ENCODE results near the gene EXOSC10.

DNA sequence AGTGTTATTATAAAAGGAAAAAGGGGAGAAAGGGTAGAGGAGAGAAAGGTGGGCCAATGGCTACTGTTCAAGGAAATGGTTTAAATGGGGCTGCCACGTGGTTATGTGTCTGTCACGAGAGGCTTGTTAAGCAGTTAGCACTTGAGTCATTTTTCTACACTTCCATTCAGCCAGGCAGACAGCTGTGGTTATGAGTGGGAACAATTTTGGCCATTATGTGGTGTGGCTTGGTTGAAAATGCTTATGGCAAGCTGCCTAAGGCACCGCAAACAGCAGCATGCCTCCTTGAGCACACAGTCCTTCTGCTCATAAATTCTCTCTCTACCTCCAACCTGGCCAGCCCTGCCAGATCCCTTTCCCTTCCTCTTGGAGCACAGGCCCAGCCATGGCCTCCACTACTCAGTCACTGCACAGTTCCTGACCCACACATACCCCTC, 36.7 kb downstream of the EXOSC10 start:
- TF ChIP-seq, protein P1, sequence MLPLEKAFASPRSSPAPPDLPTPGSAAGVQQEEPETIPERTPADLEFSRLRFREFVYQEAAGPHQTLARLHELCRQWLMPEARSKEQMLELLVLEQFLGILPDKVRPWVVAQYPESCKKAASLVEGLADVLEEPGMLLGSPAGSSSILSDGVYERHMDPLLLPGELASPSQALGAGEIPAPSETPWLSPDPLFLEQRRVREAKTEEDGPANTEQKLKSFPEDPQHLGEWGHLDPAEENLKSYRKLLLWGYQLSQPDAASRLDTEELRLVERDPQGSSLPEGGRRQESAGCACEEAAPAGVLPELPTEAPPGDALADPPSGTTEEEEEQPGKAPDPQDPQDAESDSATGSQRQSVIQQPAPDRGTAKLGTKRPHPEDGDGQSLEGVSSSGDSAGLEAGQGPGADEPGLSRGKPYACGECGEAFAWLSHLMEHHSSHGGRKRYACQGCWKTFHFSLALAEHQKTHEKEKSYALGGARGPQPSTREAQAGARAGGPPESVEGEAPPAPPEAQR (CRISPR knock-in tag; IDR thresholded peaks at IDR 0.05): no peak
- TF ChIP-seq, protein P2, sequence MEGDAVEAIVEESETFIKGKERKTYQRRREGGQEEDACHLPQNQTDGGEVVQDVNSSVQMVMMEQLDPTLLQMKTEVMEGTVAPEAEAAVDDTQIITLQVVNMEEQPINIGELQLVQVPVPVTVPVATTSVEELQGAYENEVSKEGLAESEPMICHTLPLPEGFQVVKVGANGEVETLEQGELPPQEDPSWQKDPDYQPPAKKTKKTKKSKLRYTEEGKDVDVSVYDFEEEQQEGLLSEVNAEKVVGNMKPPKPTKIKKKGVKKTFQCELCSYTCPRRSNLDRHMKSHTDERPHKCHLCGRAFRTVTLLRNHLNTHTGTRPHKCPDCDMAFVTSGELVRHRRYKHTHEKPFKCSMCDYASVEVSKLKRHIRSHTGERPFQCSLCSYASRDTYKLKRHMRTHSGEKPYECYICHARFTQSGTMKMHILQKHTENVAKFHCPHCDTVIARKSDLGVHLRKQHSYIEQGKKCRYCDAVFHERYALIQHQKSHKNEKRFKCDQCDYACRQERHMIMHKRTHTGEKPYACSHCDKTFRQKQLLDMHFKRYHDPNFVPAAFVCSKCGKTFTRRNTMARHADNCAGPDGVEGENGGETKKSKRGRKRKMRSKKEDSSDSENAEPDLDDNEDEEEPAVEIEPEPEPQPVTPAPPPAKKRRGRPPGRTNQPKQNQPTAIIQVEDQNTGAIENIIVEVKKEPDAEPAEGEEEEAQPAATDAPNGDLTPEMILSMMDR (IDR thresholded peaks at IDR 0.05): no peak
- TF ChIP-seq, protein P3, sequence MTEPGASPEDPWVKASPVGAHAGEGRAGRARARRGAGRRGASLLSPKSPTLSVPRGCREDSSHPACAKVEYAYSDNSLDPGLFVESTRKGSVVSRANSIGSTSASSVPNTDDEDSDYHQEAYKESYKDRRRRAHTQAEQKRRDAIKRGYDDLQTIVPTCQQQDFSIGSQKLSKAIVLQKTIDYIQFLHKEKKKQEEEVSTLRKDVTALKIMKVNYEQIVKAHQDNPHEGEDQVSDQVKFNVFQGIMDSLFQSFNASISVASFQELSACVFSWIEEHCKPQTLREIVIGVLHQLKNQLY (CRISPR knock-in tag; IDR thresholded peaks at IDR 0.05): no peak
- TF ChIP-seq, protein P4, sequence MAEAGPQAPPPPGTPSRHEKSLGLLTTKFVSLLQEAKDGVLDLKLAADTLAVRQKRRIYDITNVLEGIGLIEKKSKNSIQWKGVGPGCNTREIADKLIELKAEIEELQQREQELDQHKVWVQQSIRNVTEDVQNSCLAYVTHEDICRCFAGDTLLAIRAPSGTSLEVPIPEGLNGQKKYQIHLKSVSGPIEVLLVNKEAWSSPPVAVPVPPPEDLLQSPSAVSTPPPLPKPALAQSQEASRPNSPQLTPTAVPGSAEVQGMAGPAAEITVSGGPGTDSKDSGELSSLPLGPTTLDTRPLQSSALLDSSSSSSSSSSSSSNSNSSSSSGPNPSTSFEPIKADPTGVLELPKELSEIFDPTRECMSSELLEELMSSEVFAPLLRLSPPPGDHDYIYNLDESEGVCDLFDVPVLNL (CRISPR knock-in tag; IDR thresholded peaks at IDR 0.05; ENCODE audit: borderline replicate concordance, low read depth): no peak
- TF ChIP-seq, protein P5, sequence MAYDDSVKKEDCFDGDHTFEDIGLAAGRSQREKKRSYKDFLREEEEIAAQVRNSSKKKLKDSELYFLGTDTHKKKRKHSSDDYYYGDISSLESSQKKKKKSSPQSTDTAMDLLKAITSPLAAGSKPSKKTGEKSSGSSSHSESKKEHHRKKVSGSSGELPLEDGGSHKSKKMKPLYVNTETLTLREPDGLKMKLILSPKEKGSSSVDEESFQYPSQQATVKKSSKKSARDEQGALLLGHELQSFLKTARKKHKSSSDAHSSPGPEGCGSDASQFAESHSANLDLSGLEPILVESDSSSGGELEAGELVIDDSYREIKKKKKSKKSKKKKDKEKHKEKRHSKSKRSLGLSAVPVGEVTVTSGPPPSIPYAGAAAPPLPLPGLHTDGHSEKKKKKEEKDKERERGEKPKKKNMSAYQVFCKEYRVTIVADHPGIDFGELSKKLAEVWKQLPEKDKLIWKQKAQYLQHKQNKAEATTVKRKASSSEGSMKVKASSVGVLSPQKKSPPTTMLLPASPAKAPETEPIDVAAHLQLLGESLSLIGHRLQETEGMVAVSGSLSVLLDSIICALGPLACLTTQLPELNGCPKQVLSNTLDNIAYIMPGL (CRISPR knock-in tag; IDR thresholded peaks at IDR 0.05): no peak
- TF ChIP-seq ESRRA (CRISPR knock-in tag; IDR thresholded peaks at IDR 0.05; ENCODE audit: borderline replicate concordance): no peak
- TF ChIP-seq ZNF263 (CRISPR knock-in tag; IDR thresholded peaks at IDR 0.05; ENCODE audit: low read depth): no peak
- TF ChIP-seq NR1H2 (CRISPR knock-in tag; IDR thresholded peaks at IDR 0.05): no peak
